ENCODE measurements around the gene CREG2.

The CREG2 gene

DNA sequence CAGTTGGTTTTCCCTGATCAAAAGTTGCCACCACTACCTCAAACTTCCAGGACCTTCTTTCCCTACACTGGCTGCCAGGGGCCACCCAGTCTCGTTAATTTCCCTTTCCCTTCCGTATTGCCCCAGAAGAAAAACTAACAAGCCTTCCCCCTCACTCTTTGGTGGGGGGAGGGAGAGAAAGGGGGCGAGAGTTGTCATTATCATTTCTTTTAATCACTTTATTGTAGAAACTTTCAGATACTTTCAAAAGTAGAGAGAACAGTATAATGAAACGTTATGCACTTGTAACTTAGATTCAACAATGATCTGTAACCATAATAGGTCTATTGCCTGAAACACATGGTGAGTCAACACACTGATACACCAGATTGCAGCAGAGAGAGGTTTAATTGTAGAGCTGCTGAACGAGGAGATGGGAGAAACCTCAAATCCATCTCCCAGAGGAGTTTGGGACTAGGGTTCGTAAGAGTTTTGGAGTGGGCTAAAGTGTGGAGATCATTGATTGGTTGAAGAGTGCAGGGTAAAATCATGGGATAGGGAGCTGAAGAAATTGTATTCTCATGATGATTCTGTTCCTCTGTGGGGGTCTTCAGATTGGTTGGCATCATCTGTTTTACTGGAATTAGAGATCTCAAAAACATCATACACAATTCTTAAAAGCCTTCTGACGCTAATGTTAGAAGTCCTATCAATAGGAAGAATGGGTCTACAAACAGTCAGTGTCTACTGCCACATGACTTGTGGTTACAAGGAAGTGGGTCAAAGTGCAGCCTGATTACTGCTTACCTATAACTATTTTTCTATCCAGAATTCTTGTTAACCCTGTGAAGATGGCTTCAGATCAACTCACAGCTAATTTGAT is 76.2 kb downstream of the CREG2 start:
- TF ChIP-seq SIN3A (IDR thresholded peaks at IDR 0.05; ENCODE audit: borderline replicate concordance, insufficient read depth, low read length) (no peak), POLR2AphosphoS5 (IDR thresholded peaks at IDR 0.05; ENCODE audit: low read depth, low read length) (no peak), TAF1 (IDR thresholded peaks at IDR 0.05; ENCODE audit: borderline replicate concordance, insufficient read depth, low read length) (no peak), FOXP2 (optimal IDR thresholded peaks at IDR 0.05; ENCODE audit: borderline replicate concordance, extremely low read depth, extremely low read length, insufficient read depth) (no peak)
- TF ChIP-seq, protein P1, sequence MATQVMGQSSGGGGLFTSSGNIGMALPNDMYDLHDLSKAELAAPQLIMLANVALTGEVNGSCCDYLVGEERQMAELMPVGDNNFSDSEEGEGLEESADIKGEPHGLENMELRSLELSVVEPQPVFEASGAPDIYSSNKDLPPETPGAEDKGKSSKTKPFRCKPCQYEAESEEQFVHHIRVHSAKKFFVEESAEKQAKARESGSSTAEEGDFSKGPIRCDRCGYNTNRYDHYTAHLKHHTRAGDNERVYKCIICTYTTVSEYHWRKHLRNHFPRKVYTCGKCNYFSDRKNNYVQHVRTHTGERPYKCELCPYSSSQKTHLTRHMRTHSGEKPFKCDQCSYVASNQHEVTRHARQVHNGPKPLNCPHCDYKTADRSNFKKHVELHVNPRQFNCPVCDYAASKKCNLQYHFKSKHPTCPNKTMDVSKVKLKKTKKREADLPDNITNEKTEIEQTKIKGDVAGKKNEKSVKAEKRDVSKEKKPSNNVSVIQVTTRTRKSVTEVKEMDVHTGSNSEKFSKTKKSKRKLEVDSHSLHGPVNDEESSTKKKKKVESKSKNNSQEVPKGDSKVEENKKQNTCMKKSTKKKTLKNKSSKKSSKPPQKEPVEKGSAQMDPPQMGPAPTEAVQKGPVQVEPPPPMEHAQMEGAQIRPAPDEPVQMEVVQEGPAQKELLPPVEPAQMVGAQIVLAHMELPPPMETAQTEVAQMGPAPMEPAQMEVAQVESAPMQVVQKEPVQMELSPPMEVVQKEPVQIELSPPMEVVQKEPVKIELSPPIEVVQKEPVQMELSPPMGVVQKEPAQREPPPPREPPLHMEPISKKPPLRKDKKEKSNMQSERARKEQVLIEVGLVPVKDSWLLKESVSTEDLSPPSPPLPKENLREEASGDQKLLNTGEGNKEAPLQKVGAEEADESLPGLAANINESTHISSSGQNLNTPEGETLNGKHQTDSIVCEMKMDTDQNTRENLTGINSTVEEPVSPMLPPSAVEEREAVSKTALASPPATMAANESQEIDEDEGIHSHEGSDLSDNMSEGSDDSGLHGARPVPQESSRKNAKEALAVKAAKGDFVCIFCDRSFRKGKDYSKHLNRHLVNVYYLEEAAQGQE (IDR thresholded peaks at IDR 0.05; ENCODE audit: insufficient read depth in 1 of 2, low read depth in 2 of 2, low read length in 2 of 2): no peak

DNA sequence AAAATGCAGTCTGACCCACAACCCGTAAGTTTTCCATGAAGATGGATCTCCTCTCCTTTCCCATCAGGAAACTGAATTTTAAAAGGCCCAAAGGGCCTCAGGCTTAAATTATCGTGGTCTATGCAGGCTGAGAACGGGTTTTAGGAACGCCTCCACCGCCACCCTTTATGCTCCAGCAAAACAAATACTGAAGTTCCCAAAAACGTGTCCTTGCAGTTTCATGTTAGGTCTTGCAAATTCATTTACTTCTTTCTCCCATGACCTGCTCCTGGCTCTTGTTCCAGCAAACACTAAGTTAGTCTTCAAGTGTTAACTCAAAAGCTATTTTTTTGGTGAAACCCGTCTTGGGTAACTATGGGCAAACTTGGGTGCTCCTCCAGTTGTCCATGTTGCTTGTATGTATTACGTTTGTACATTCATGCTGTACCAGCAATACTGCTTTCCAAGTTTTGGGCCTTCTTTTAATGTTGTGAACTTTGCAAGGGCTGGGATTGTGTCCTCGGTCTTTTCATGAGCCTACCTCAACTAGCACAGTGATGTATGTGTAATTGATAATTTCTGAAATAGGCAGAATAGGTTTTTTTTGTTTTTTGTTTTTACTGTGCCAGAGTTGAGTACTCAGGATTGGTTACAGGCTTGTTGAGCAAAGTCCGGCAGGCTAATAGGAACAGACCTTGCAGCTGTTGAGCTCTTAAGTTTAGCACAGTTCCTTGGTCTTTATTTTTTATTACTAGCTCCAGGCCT is 77.0 kb downstream of the CREG2 start:
- TF ChIP-seq TAF1 (IDR thresholded peaks at IDR 0.05; ENCODE audit: borderline replicate concordance, insufficient read depth, low read length) (no peak), FOXP2 (optimal IDR thresholded peaks at IDR 0.05; ENCODE audit: borderline replicate concordance, extremely low read depth, extremely low read length, insufficient read depth) (no peak), POLR2AphosphoS5 (IDR thresholded peaks at IDR 0.05; ENCODE audit: low read depth, low read length) (no peak), SIN3A (IDR thresholded peaks at IDR 0.05; ENCODE audit: borderline replicate concordance, insufficient read depth, low read length) (no peak)
- TF ChIP-seq, protein P1 (IDR thresholded peaks at IDR 0.05; ENCODE audit: insufficient read depth in 1 of 2, low read depth in 2 of 2, low read length in 2 of 2): no peak

DNA sequence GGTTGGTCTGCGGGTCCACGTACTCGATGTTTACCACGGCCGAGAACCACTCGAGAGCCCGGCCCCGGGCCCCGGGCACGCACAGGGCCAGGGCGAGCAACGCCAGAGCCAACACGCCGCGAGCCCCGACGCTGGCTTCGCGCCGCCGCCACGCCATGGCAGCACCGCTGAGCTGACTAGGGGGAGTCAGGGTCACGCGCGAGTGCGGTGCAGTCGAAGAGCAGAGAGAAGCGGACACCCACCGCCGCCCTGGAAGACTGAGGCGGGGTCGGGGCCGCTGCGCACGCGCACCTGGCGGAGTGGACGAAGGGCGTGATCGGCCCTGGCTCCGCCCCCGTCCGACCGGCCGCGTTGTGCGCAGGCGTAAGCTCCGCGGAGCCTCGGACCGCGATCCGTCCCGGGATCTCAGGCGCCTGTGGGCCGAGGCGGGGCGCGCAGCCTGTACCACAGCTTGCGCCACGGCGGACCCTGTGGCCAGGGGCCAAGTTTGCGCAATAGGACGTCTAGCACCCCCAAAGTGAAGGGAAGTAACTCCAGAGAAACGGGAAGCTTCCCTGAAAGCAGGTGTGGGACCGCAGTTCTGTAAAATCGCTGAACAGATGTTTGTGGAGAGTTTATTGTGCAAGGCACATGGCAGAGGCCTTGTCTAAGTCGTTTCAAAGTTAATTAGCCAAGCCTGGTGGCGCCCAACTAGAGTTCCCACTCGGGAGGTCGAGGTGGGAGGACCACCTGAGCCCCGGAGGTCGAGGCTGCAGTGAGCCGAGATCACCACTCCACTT is 78.7 kb downstream of the CREG2 start, which contains the start of gene RNF149:
Gene RNF149, minus strand, starts transcription at position 270 of the 779 bp plus-strand sequence. Its CDS starts 113 bp downstream, at position 157.
- TF ChIP-seq TAF1 (IDR thresholded peaks at IDR 0.05; ENCODE audit: borderline replicate concordance, insufficient read depth, low read length) (peak; percentile 77), FOXP2 (optimal IDR thresholded peaks at IDR 0.05; ENCODE audit: borderline replicate concordance, extremely low read depth, extremely low read length, insufficient read depth) (peak; percentile 84), POLR2AphosphoS5 (IDR thresholded peaks at IDR 0.05; ENCODE audit: low read depth, low read length) (peak; percentile 93), SIN3A (IDR thresholded peaks at IDR 0.05; ENCODE audit: borderline replicate concordance, insufficient read depth, low read length) (no peak)
- TF ChIP-seq, protein P1 (IDR thresholded peaks at IDR 0.05; ENCODE audit: insufficient read depth in 1 of 2, low read depth in 2 of 2, low read length in 2 of 2): 0 out of 4 replicates have a peak, but pooled peaks of 1 of the 2 experiments have one; percentile 4

DNA sequence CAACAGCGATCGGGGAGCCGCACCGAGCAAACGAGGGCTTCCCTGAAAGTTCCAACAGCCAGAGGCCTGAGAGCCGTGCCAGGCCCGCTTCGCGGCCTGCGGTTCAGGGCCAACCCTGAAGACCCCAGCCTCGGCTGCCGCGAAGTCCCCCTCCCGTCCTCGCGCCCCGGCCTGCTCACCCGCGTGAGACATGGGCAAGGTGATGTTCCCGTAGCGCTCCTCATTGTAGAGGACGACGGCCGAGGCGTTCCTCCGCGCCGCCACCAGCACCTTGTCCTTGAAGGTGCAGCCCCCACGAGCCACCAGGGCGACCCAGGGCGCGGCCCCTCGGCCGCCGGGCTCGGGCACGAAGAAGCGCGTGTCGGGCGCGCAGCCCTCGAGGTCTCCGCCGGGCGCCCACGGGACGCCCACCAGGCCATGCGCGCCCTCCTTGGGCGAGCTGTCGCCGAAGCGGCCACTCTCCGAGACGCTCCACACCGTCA is 79.3 kb downstream of the CREG2 start:
- no peak for TF ChIP-seq TAF1 (IDR thresholded peaks at IDR 0.05; ENCODE audit: borderline replicate concordance, insufficient read depth, low read length)
- TF ChIP-seq, protein P1 (IDR thresholded peaks at IDR 0.05; ENCODE audit: insufficient read depth in 1 of 2, low read depth in 2 of 2, low read length in 2 of 2): no peak
- no peak for TF ChIP-seq POLR2AphosphoS5 (IDR thresholded peaks at IDR 0.05; ENCODE audit: low read depth, low read length)
- TF ChIP-seq FOXP2 (optimal IDR thresholded peaks at IDR 0.05; ENCODE audit: borderline replicate concordance, extremely low read depth, extremely low read length, insufficient read depth): no peak
- TF ChIP-seq SIN3A (IDR thresholded peaks at IDR 0.05; ENCODE audit: borderline replicate concordance, insufficient read depth, low read length): no peak
